ELR (cell line): ENCODE data around the gene RNU5B-1.
"Not testable (repeated sequence)": the region's sequence is repeated elsewhere in the genome, so short reads cannot be mapped to it uniquely, and the experiment has no call there.

Experiments
- DNase-seq: peaks from one replicate; pipeline ENCODE4 v3.0.0-alpha.2; 2015; ENCODE audit warnings: low read depth

RNU5B-1 gene

DNA sequence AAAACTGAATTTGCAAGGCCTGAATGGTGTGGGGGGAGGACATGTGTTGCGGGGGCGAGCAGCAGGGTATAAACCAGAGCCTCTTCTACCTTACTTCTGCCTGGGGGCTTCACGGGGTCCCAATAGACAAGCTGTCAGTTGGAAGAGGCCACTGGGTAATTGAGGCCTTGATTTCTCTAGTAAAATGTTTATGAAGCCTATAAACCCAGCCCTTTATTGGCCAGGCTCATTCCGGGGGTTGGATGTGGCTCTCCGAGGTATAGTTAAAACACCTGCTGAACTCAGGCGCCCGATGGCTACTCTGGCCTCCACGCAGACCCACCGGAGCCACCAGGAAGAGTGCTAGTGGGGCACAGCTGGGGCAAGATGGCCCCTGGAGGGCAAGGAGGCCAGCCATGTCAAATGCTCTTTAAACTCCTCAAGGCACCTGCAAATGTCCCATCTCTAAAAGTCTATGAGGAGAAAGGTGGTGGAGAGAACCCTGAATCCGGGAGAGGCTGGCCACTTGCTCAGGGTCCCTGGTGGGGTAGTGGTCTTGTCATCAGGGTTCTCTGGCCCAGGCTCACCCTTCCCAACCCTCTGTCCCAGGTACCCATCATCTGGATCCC, 39.0 kb downstream of the RNU5B-1 start:
- DNase-seq, result no peak

DNA sequence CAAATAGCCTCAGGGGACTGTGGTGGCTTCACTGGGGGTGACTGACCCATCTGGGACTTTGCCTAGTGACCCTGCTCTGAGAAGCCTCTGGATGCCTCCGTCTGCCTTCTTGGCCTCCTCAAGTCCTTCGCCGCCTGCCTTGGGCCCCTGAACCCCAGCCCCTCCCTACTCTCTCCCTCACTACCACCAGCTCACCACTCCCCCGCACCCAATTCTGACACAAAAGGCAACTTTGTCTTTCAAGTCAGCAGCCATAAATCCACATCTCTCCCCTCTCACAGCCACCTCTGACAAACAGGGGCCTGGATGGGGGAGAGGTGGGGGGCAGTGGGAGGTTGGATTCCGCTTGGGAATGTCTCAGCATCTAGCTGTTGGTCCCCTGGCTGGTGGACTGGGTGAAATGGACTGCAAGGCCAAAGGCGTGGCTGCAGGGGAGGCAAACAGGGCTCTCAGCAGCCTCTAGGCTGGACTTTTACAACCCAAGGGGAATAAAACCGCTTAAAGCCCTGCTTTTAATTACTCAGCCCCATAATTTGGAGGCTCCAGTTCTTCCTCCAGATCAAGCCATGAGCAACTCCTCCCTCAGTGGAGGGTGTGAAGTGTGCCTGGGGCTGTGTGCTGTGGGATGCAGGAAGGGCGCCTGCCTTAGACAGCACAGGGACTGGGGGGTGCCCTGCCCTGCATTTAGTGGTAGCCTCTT, 39.9 kb downstream of the RNU5B-1 start:
- no peak for DNase-seq

DNA sequence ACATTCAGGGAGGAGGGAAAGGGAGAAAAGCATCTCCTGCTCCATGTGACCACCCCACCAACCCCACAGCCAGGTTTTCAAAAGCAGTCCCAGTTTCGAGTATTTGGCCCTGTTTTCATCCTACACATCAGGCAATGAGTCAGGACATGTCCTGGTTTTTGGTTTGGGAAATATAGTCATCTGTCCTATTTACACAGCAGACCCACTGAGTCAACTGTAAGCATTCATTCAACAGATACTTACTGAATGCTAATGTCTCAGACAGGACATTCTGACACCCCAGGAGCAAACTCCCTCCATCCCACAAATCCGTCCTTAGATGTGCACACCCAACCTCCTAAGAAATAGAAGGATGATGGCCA, 40.4 kb downstream of the RNU5B-1 start:
- no peak for DNase-seq

DNA sequence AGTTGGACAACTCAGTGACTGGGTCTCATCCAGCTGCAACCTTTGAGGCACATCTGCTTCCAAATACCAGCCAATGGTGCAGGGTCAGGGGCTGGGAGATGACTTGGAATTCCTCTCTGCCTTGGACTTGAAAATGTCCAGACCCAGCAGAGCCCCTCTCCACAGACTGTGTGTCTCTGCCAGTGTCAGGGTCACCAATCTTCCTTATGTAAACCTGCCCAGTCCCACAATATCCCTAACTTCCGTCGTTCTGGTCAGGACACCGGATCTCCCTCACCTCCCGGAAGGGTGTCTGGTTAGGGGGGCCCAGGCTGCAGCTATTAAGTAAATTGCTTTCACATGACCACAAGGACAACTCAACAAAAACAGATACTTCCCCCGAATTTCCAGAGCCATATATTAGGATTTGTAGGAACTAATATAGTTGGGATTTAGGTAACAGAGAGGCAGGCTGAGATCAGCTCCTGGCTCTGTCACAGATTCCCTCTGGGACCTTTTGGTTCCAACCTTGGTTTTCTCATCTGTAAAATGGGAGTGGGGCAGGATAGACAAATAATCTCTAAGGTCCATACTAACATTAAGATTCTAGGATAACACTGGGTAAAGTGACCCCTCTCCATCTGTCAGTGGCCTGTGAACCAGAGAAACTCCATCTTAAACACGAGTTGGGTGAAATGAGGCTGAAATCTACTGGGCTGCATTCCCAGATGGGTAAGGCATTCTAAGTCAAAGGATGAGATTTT, 42.5 kb downstream of the RNU5B-1 start:
- no peak for DNase-seq

DNA sequence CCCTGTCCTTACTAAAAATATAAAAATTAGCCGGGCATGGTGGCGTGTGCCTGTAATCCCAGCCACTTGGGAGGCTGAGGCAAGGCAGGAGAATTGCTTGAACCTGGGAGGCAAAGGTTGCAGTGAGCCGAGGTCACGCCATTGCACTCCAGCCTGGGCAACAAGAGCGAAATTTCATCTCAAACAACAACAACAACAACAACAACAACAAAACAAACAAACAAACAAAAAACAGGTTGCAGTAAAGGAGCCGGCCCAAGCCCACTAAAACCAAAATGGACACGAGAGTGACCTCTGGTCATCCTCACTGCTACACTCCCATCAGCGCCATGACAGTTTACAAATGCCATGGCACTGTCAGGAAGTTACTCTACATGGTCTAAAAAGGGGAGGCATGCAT, 43.3 kb downstream of the RNU5B-1 start:
- not testable (repeated sequence) for DNase-seq

DNA sequence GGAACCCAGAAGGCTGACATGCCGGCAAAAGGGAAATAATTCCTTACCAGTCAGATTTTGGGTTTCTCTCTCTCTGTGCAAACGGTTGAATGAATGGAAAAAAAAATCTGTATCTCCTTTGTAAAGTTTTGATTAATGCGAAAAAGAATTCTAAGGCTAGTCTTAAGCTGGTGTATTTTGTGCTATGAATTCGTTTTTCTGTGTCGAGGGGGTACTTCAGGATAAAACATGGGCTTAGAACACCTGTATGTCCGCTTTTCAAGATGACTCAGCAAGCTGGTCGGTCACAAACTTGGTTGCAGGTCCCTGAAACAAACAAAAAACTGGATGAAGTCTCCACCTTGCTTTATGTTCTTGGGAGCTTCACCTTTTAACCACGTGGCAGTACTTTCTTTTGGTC, 44.9 kb downstream of the RNU5B-1 start:
- DNase-seq, result no peak

DNA sequence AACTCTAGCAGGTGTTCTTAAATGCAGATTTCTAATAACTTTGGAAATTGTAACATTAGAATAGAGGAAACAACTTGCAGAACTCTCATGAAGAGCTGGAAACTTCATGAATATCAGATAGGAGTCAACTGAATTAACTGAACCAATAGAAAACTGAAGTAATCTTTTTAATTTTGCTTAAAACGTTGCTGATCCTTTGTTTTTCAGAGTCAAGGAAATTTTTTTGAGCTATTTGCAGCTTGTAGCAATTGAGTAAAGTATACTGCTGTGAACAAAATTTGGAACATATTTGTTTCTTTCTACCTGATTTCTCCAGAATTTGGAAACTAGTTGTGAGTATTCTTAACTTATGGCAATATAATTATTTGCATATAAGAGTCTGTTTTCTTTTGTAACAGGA, 47.5 kb downstream of the RNU5B-1 start:
- DNase-seq, result not testable (repeated sequence)
